HG02623 (cell line): ENCODE measurements around the gene PBX3.

Experiments used
- ATAC-seq: cut with Tn5 transposase; IDR thresholded peaks from one replicate; pipeline ENCODE4 v1.9.1; 2021; ENCODE audit warnings: moderate library complexity; ENCODE audit not compliant: unreplicated experiment

Gene PBX3

DNA sequence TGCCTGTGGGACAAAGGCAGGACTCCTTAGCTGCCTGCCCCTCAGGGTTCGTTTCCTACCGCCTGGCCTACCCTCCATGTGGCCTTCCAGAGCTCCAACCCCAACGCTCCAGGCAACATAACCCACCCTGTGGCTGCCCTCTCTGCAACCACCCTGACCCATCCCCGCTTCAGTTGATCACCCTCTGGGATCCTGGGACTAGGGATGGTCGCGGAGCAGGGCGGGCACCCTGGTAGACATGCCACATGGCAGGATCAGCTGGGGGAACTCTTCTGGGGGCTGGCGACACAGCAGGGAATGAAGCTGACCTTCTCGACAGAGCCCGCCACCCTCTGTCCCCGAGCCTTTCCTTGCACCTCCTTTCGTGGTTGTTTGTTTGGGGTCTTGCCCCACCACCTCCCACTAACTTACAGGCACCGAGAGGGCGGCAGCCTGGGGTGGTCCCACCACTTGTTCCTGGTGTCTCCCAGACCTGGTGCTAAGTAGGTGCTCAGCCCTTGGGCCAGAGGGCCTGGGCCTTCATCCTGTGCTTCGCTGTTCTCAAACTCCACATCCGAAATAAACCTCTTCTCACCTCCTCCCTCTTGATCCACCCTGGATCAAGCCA lies 243.1 kb downstream of the PBX3 start:
- ATAC-seq = no peak

DNA sequence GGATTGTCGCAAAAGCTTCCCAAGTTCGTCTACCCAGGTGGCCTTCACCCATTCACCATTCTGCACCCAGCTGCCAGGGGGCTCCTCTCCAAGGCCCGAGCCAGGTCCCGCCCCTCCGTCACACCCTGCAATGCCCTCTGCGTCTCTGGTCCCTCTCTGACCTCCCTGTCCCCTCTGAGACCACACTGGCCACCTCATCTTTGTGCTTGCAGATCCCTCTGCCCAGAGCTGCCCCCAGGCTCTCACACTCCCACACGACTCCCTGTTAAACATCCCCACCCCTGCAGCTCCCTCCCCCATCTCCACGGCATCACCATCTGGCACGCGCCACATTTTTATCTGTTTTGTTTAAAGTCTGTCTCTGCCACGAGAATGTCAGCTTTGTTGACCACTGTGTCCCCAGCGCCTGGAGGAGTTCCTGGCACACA lies 243.6 kb downstream of the PBX3 start:
- ATAC-seq = no peak

- no peak for ATAC-seq
These were observed 244.8 kb downstream of the PBX3 start for GRCh38 chr9:125991886-125992529.

DNA sequence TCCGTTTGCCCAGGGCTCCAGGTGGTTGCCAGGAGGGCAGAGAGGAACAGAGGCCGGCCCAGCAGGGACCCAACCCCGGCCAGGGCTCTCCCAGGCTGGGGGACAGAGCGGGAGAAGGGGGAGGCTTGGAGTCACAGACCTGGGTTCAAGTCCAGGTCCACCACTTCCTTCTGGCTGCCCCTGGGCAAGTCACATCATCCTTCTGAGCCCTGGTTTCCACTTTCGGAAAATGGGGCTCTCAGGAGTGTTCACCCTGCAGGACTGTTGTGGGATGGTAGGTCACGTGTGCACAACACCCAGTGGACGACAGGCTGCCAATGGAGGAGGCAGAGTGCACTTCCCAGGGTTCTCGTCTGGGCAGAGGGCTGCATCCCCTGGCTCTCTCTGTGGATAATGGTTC lies 245.4 kb downstream of the PBX3 start:
- no peak for ATAC-seq

GRCh38 chr9:125993466-125993865 lies 246.3 kb downstream of the PBX3 start:
- no peak for ATAC-seq

DNA sequence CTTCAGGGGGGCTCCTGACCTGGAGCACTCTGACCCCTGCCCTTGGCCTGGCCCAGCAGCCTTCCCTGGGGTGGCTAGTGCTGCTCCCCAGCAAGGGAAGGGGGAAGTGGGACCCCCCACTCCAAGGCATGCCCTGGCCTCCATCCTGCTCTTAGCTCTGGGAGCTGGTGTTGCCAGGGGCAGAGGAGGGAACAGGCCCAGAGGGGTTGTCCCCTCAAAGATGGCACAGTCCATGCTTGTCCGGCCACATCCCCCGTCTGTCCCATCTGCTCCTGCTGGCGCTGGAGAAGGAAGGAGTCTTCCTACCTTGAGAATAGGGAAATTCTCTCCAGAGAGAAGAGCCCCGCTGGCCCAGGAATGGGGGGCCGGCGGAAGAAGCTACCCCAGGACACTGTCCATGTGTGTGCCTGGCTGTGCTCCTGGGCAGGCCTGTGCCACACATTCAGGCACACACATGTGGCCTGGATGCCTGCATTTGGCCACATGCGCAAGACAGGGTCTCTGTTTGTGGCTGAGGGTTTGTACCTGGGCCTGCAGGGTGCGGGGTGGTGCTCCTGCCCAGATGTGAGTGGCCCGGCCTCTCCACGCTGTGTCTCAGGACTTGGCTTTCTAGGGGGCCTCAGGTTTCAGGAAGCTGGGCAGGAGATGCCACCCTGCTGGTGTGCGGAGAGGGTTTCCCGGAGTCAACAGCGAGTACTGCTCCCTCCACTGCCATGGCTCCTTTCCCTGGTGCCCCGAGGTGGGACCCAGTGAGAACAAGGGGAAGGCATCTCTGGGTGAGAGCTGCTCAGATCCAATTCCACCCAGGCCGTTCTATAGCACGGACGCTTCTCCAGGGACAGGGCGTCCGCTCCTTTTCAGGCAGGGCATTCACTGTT lies 247.1 kb downstream of the PBX3 start:
- no peak for ATAC-seq

DNA sequence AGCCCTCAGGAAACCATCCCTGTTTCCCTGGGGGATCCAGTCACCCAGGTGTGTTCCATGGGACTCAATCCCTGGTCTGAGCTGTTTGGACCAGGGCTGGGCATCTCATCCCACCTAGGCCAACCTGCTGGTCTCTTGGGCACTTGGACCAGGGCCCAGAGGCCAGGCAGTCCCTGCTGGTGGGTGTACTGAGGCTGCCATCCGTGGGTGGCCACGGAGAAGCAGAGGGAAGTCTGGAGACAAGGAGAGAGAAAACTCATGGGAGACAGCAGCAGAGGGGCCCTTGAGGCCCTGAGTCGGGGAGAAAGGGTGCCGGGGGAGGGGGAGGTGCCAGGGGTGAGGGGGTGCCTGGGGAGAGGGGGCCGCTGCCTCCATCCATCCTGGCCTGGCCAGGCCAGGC lies 247.8 kb downstream of the PBX3 start:
- no peak for ATAC-seq

DNA sequence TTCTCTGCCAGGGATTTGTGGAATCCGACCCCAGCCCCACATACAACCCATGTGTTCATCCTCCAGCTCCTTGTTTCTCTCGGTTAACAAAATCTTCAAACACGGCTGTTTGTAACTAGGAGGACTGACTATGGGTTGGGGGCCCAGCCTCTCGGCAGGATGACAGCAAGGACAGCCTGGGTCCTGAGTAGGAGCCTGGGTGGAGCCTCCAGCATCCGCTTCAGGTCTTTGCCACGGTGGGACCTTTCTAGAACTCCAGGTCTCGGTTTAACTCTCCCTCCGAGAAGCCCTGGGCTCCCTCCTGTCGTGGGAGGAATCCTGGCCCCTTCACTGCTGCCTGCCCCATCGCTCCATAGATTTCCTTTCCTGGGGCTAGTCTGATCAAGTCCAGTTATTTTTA lies 248.5 kb downstream of the PBX3 start:
- ATAC-seq = no peak

- ATAC-seq = no peak
These were observed 249.6 kb downstream of the PBX3 start for GRCh38 chr9:125996791-125997190.

DNA sequence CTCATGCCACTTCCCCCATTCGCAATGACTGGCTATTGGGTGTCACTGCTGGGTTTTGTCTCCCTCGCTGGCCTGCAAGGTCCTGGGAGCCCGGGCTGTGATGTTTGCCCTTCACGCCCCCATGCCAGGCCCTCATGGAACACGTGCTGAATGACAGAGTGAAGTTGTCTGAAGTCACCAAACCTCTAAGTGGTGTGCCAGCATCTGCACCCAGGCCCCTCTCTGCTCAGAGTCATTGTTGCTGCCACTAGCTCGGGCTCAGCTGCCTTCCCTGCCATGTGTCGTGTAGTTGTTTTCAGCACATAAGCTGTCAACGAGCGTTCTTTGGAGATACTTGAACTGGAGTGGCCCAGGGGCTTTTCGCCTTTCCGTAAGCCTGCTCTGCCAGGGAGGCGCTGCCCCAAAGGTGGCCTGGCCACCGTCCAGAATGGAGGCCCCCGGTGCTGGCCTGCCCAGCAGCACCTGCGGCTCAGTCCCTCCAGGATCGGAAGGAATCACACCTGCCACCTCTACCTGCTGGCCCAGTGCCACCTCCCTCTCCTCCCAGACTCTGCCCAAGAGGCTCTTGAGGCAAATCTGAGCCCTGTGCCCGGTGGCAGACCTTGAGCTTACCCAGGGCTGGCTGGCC lies 250.1 kb downstream of the PBX3 start:
- no peak for ATAC-seq

DNA sequence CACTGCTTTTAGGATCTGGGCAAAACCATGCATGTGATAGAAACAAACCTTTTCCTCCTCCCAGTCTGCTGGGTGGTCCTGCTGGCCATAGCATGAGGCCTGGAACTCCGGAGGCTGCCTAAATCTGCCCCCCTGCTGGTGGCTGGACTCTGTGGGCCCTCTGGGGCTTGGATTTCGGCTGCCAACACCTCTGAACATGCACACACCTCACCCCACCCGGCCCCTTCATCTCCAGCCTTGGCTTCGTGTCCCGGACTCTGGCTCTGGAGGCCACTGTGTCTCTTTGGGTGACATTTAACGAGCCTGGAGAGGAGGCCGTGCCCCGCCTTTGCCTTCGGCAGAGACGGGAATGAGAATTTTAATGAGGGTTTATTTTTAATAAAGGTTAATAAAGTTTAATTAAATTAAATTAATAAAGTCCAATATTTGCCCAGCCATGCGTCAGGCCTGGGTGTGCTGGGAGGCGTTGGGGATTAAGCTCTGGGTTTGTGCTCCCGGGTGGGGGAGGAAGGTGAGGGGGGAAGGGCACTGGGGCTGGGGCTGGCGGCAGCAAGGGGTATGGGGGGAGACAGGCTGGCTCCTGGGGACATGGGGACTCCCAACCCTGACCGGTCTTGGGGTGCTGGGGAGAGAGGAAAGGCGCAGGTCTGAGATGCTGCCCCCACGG lies 251.8 kb downstream of the PBX3 start:
- ATAC-seq = no peak

- no peak for ATAC-seq
These were observed 252.3 kb downstream of the PBX3 start for GRCh38 chr9:125999504-125999881.

DNA sequence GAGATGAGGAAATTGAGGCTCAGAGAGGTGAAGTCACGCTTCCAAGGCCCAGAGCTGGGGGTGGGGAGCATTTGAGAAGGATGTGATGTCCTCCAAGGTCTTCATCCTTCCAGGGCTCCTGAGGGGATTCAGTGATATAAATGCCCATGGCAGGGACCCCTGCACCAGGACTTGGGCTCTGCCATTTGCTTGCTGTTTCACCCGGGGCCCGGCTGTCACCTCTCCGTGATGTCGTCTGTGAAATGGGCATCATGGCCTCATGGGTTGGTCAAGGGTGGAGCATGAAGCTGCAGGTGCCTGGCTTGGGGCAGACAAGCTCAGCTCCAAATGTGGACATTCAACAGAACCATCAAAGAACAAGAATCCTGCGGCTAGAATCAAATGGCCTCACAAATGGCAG lies 253.1 kb downstream of the PBX3 start:
- no peak for ATAC-seq

- ATAC-seq = no peak
These were observed 253.8 kb downstream of the PBX3 start for GRCh38 chr9:126000731-126001580.

GRCh38 chr9:126001581-126002225 lies 254.5 kb downstream of the PBX3 start:
- ATAC-seq = no peak

DNA sequence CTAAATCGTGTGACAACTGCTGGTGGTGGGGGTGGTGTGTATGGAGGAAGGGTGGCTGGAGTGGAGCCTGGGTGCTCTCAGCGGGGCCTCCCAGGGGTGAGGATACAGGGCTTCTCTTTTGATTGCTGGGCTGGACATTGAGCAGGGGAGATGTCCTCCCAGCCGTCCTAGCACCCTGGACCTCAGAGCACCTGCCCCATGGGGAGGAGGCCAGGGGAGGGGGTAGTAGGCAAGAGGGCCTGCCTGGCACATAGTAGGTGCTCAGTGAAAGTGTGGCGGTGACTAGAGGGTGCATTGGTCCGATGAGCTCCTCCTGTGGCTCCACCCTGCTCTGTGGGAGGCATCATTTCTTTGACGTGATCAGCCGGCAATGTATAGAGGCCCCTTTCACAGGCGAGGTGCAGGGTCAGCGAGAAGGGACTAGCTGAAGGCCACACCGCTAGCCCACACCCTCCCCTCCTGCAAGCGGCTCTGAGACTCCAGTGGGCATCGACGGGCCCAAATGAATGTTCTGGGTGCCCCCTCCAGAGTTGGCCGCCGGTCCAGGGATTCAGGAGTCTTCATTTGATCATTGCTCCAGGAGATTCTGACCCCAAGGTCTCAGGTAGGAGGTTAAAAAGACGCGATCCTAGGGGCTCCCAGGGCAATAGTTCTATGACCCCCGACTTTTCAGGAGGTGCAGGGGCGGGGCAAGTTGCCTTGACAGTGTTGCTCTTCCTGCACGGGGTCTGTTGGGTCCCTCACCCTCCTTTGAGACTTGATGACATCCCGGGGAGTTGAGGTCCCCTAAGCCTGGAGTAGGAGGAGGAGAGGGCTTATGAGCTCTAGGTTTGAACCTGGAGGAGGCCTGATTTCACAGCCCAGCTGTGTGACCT lies 255.5 kb downstream of the PBX3 start:
- no peak for ATAC-seq

DNA sequence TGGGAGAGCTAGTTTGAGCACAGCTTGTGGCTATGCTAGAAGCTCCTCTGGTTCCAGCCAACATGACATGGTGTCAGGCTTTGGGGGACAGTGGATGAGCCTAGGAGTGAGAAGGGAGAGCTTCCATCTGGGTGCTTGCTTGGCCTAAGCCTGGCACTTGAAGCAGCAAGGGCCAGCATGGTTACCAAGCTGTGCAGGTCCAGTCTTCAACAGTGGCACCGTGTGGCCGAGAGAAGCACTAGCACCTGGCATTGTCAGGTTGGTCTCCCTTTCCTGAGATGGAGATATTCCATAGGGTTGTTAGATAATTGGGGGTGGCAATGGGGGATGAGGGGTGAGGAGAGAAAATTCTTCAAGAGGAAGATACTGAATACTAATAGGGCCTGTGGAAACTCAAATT lies 261.9 kb downstream of the PBX3 start:
- ATAC-seq = no peak

- no peak for ATAC-seq
These were observed 267.6 kb downstream of the PBX3 start for GRCh38 chr9:126014726-126015125.

GRCh38 chr9:126015424-126015823 lies 268.3 kb downstream of the PBX3 start:
- ATAC-seq = no peak
